Keratinocyte (primary cell): Measurements from ENCODE around the gene KRTAP10-12.

Experiments
- CTCF ChIP-seq, 3 experiments: IDR thresholded peaks in 1 of 3; conservative IDR thresholded peaks in 1 of 3; optimal IDR thresholded peaks in 1 of 3; 2 replicates in 2 of 3; 3 replicates in 1 of 3; pipeline versions ENCODE3 to v1.5.1; 2011; ENCODE audit warnings: low read length in 3 of 3, mild to moderate bottlenecking in 3 of 3, moderate library complexity in 2 of 3, control low read depth in 1 of 3, inconsistent platforms in 1 of 3; ENCODE audit not compliant: insufficient read depth in 2 of 3; ENCODE audit errors: extremely low read depth in 1 of 3
- EZH2 ChIP-seq: IDR thresholded peaks from one replicate; pipeline ENCODE4 v1.6.1; 2012; ENCODE audit warnings: inconsistent platforms, mild to moderate bottlenecking, low read length, moderate library complexity

GRCh38 chr21:44720170-44720569 is 23.2 kb downstream of the KRTAP10-12 start:
- no peak for TF ChIP-seq CTCF (optimal IDR thresholded peaks at IDR 0.05 in 1 of 3, IDR thresholded peaks at IDR 0.05 in 1 of 3, conservative IDR thresholded peaks at IDR 0.05 in 1 of 3; ENCODE audit: extremely low read depth in 1 of 3, insufficient read depth in 2 of 3, low read length in 3 of 3)
- TF ChIP-seq EZH2: no peak
